PC-3 (cell line): ENCODE measurements around the gene REEP6. TPM values are rescaled to one million over a fixed set of nuclear protein-coding genes. Genes with fewer than 3 reads are reported as not detected.

ENCODE experiments used
- ATAC-seq: fragments of 200-7000 bp; cut with Tn5 transposase; 2 replicates; pipeline ENCODE4 v1.9.1; 2020; ENCODE audit warnings: mild to moderate bottlenecking, moderate library complexity
- BruUV-seq: library from RNA; stranded (reverse); fragments of 400-500 nt; replicated peaks from 2 replicates; lab custom pipeline; 2021; lab: Mats Ljungman, UMichigan
- CTCF ChIA-PET: fragments of 300-600 bp; sonication (Branson Sonifier 250); formaldehyde crosslinking; loops from one replicate; lab custom pipeline; 2022; ENCODE audit warnings: antibody characterized with exemption; lab: Charles Lee
- POLR2A ChIA-PET: fragments of 300-600 bp; sonication (Branson Sonifier 250); formaldehyde crosslinking; loops from one replicate; lab custom pipeline; 2022; ENCODE audit warnings: antibody characterized with exemption; ENCODE audit not compliant: unreplicated experiment; lab: Charles Lee
- DNase-seq: peaks from one replicate; pipeline ENCODE4 v3.0.0-alpha.2; 2015
- H2AFZ ChIP-seq: fragments of 300-600 bp; sonication (generic); 2 replicates; pipeline ENCODE4 v1.6.0; 2016; ENCODE audit warnings: antibody characterized with exemption, low read length
- H3F3A ChIP-seq: fragments of 300-600 bp; sonication (generic); one replicate; pipeline ENCODE4 v1.6.0; 2017; ENCODE audit warnings: antibody characterized with exemption, low read length, control low read depth, mild to moderate bottlenecking; ENCODE audit not compliant: unreplicated experiment
- H3K27ac ChIP-seq: fragments of 300-600 bp; sonication (generic); 2 replicates; pipeline ENCODE4 v1.5.1; 2016; ENCODE audit warnings: mild to moderate bottlenecking, low read length
- H3K27me3 ChIP-seq: fragments of 300-600 bp; sonication (generic); 2 replicates; pipeline ENCODE4 v1.6.1; 2016; ENCODE audit warnings: low read length, mixed read lengths
- H3K36me3 ChIP-seq: fragments of 300-600 bp; sonication (generic); 2 replicates; pipeline ENCODE4 v1.6.1; 2016; ENCODE audit warnings: low read depth, mixed run types, low read length, mixed read lengths
- H3K4me1 ChIP-seq: fragments of 300-600 bp; sonication (generic); 2 replicates; pipeline ENCODE4 v1.5.1; 2016; ENCODE audit warnings: low read length; ENCODE audit not compliant: insufficient read depth
- H3K4me2 ChIP-seq: fragments of 300-600 bp; sonication (generic); 2 replicates; pipeline ENCODE4 v1.6.0; 2016; ENCODE audit warnings: low read length
- H3K4me3 ChIP-seq: fragments of 300-600 bp; sonication (generic); 2 replicates; pipeline ENCODE4 v1.5.1; 2016; ENCODE audit warnings: mild to moderate bottlenecking, low read length, mixed read lengths
- H3K79me2 ChIP-seq: fragments of 300-600 bp; sonication (generic); 2 replicates; pipeline ENCODE4 v1.6.1; 2017; ENCODE audit warnings: low read length, mixed read lengths
- H3K9ac ChIP-seq: fragments of 300-600 bp; sonication (generic); 2 replicates; pipeline ENCODE4 v1.6.0; 2016; ENCODE audit warnings: mild to moderate bottlenecking, low read length
- H3K9me2 ChIP-seq: fragments of 300-600 bp; sonication (generic); replicated peaks from 2 replicates; pipeline ENCODE4 v1.6.1; 2016; ENCODE audit warnings: mixed run types, low read length, mixed read lengths
- H3K9me3 ChIP-seq: fragments of 300-600 bp; sonication (generic); 2 replicates; pipeline ENCODE4 v1.6.1; 2016; ENCODE audit warnings: low read length, mixed read lengths
- H4K20me1 ChIP-seq: fragments of 300-600 bp; sonication (generic); 2 replicates; pipeline ENCODE4 v1.6.1; 2016; ENCODE audit warnings: low read length, mixed read lengths
- EZH2 ChIP-seq: fragments of 300-600 bp; sonication (generic); IDR thresholded peaks from one replicate; pipeline ENCODE4 v1.6.1; 2017; ENCODE audit warnings: antibody characterized with exemption, mild to moderate bottlenecking, low read length; ENCODE audit not compliant: unreplicated experiment
- EZH2phosphoT487 ChIP-seq: fragments of 300-600 bp; sonication (generic); IDR thresholded peaks from 2 replicates; pipeline ENCODE4 v1.6.1; 2018; ENCODE audit warnings: mild to moderate bottlenecking, antibody characterized with exemption, low read length, borderline replicate concordance
- intact Hi-C: fragments of 100-400 bp; cut with micrococcal nuclease; formaldehyde crosslinking; loops from 2 replicates; pipeline ENCODE4 v1.9.0; 2023
- total RNA-seq: library from RNA; depleted of rRNA; stranded (reverse); fragments of >200 nt; gene quantifications from 2 replicates; pipeline ENCODE4 v1.2.3, GENCODE V29; 2014
- TF ChIP-seq, protein P1 (sequence below): fragments of 300-600 bp; sonication (generic); conservative IDR thresholded peaks from 2 replicates; pipeline ENCODE4 v1.5.1; 2017; ENCODE audit warnings: antibody characterized with exemption, low read depth, mild to moderate bottlenecking, low read length

The REEP6 gene
- total RNA-seq, 1 experiment from 2014 or later, result 27.2 TPM

DNA sequence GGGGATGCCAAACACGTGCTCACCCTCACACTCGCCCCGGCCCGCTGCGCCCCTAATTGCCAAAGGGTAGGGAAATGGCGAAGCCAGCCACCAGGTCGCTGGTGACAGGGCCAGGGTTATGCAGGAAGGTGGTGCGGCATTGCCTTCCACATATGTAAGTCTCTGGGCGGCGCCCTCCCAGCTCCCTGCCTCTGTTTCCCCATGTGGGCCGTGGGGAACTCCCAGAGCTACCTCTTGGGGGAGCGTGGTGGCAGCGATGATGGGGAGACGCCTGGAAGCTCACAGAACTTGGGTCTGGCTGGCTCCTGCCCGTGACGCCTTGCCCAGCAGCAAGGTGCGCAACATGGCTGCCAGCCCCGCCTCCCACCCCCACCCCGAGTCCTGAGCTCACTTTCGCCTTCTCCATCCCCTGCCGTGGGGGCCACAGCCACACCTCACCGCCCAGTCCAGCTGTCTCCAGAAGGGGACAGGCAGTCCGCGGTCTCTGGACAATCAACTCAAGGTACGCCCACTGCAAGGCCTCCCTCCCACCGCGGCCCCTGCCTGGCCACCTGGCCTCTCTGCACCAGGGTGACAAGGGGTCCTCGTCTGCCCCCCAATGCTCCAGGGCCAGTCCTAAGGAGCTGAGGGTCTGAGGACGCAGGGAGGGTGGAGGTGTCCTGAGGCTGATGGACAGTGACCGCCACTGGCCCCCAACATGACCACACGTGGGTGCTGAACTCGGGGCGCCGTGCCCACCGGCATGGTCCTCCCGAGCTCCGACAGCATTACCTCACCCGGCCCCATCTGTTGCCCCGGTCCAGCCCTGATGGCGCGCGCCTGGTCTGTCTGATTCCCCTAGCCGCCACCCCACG is 18.5 kb upstream of the REEP6 start:
- Histone ChIP-seq H3K79me2 (peaks cover 24% of the 10 kb centered on the region), H3K27me3 (no peaks in the 10 kb centered on the region), H3K4me1 (peaks cover 18% of the 10 kb centered on the region), H3K36me3 (no peaks in the 10 kb centered on the region), H3K9me2 (no peaks in the 10 kb centered on the region), H2AFZ (no peak overlapping the region), H3K4me2 (no peak overlapping the region), H4K20me1 (no peaks in the 10 kb centered on the region), H3K4me3 (no peak overlapping the region), H3K9me3 (no peaks in the 10 kb centered on the region), H3K27ac (no peak overlapping the region), H3K9ac (no peak overlapping the region), H3F3A (no peaks in the 10 kb centered on the region)
- TF ChIP-seq EZH2 (no peak), EZH2phosphoT487 (no peak)
- TF ChIP-seq, protein P1, sequence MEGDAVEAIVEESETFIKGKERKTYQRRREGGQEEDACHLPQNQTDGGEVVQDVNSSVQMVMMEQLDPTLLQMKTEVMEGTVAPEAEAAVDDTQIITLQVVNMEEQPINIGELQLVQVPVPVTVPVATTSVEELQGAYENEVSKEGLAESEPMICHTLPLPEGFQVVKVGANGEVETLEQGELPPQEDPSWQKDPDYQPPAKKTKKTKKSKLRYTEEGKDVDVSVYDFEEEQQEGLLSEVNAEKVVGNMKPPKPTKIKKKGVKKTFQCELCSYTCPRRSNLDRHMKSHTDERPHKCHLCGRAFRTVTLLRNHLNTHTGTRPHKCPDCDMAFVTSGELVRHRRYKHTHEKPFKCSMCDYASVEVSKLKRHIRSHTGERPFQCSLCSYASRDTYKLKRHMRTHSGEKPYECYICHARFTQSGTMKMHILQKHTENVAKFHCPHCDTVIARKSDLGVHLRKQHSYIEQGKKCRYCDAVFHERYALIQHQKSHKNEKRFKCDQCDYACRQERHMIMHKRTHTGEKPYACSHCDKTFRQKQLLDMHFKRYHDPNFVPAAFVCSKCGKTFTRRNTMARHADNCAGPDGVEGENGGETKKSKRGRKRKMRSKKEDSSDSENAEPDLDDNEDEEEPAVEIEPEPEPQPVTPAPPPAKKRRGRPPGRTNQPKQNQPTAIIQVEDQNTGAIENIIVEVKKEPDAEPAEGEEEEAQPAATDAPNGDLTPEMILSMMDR, result no peak
- DNase-seq (no peak), ATAC-seq (no peak)
- ChIA-PET CTCF (interaction anchor here (0.9 kb wide), 1 partner anchor 18 kb away, joined by 4 read pairs; the partner anchor contains the start of gene REEP6), POLR2A (no interaction called here)
- no TSS peak for BruUV-seq
- intact Hi-C loops, result no loop called here

DNA sequence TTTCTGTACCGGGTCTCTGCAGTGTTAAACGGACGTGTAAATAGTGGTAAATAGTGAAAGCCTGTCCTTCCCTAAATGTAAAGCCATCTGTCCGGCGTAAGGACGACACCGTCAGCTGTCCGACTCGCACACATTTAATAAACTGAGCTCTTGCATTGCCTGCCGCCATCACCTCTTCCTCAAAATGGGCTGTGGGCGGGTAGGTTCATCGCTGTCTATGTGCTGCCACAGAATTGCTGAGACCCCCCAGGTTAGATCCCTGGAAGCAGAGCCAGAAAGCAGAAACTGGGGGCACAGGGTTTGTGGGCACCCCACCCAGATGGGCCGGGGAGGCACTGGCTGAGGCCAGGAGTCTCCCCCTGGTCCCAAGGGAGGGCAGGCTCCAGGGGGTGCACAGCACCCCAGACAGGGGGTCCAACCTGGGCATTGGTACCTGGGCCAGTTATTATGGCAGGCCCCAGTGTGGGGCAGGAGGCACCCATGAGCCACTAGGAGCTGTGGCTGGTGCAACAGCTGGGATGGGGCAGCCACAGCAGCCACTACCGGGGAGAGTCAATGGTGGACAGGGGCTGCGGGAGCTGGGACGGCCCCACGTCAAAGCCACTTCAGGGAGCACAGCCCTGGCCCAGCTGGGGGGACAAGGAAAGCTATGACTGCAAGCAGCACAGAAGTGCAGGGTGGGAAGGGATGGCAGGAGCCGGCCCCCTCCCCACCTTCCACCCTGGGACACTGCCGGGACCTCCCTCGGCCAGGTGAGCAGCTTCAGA is 17.7 kb upstream of the REEP6 start:
- peaks cover 16% of the 10 kb centered on the region for H3K4me1 ChIP-seq
- no peak for ATAC-seq
- no peaks in the 10 kb centered on the region for H3K9me3 ChIP-seq
- DNase-seq, result no peak
- H3K9ac ChIP-seq, result no peak overlapping the region
- H2AFZ ChIP-seq, result no peak overlapping the region
- H3K36me3 ChIP-seq, result no peaks in the 10 kb centered on the region
- peaks cover 23% of the 10 kb centered on the region for H3K79me2 ChIP-seq
- intact Hi-C loops, result no loop called here
- H3K4me2 ChIP-seq, result no peak overlapping the region
- BruUV-seq, result no TSS peak
- ChIA-PET CTCF (no interaction called here), POLR2A (no interaction called here)
- no peak overlapping the region for H3K27ac ChIP-seq
- TF ChIP-seq EZH2 (no peak), EZH2phosphoT487 (no peak)
- TF ChIP-seq, protein P1, result no peak
- H3K4me3 ChIP-seq, result no peak overlapping the region
- H3K27me3 ChIP-seq, result no peaks in the 10 kb centered on the region
- H4K20me1 ChIP-seq, result no peaks in the 10 kb centered on the region
- no peaks in the 10 kb centered on the region for H3K9me2 ChIP-seq
- no peaks in the 10 kb centered on the region for H3F3A ChIP-seq
